K562 (cell line): ENCODE data around the gene LMCD1. TPM values are rescaled to one million over a fixed set of nuclear protein-coding genes. Genes with fewer than 3 reads are reported as not detected.

Experiments
- ARID2 ChIP-seq: fragments of 450-650 bp; IDR thresholded peaks from 2 replicates; pipeline ENCODE4 v1.6.1; 2017; ENCODE audit warnings: antibody characterized with exemption, mild to moderate bottlenecking
- ASH1L ChIP-seq: fragments of 450-650 bp; IDR thresholded peaks from 2 replicates; pipeline ENCODE4 v1.6.1; 2018; ENCODE audit warnings: borderline replicate concordance, mild to moderate bottlenecking, low read depth; ENCODE audit not compliant: partially characterized antibody
- BRD9 ChIP-seq: fragments of 450-650 bp; IDR thresholded peaks from 2 replicates; pipeline ENCODE4 v1.6.1; 2018; ENCODE audit warnings: low read depth; ENCODE audit not compliant: partially characterized antibody
- CBX5 ChIP-seq: IDR thresholded peaks from 2 replicates; pipeline ENCODE4 v1.6.1; 2014; ENCODE audit warnings: low read depth, borderline replicate concordance
- CHD2 ChIP-seq: IDR thresholded peaks from 2 replicates; pipeline ENCODE4 v1.6.1; 2011; ENCODE audit warnings: low read depth, low read length
- CREM ChIP-seq: IDR thresholded peaks from 2 replicates; pipeline ENCODE4 v1.6.1; 2014; ENCODE audit warnings: antibody characterized with exemption, low read depth
- ELF2 ChIP-seq: fragments of 250-450 bp; sonication (Bioruptor Pico); IDR thresholded peaks from 2 replicates; pipeline ENCODE4 v1.5.0; 2021; ENCODE audit warnings: mild to moderate bottlenecking
- GATA2 ChIP-seq: sonication (generic); formaldehyde crosslinking; IDR thresholded peaks from 2 replicates; pipeline ENCODE4 v1.4.0; 2020; ENCODE audit warnings: mild to moderate bottlenecking, missing genetic modification reagents
- HES1 ChIP-seq: fragments of 450-650 bp; IDR thresholded peaks from 2 replicates; pipeline ENCODE4 v1.6.1; 2016; ENCODE audit warnings: low read depth, mild to moderate bottlenecking, moderate library complexity
- HLTF ChIP-seq: fragments of 450-650 bp; IDR thresholded peaks from 2 replicates; pipeline ENCODE4 v1.6.1; 2016
- HNRNPUL1 ChIP-seq: fragments of 200-400 bp; formaldehyde crosslinking; IDR thresholded peaks from 2 replicates; pipeline ENCODE4 v1.6.1; 2017; ENCODE audit warnings: low read length
- PCBP1 ChIP-seq: fragments of 200-400 bp; formaldehyde crosslinking; IDR thresholded peaks from 2 replicates; pipeline ENCODE4 v1.6.1; 2018; ENCODE audit warnings: mild to moderate bottlenecking, low read depth, low read length; ENCODE audit not compliant: poor library complexity, severe bottlenecking
- POLR3A ChIP-seq: IDR thresholded peaks from 2 replicates; pipeline ENCODE4 v1.6.1; 2011; ENCODE audit warnings: borderline replicate concordance, mild to moderate bottlenecking, moderate library complexity; ENCODE audit not compliant: insufficient read length, insufficient read depth; ENCODE audit errors: extremely low read depth
- RBFOX2 ChIP-seq: fragments of 200-400 bp; formaldehyde crosslinking; IDR thresholded peaks from 2 replicates; pipeline ENCODE4 v1.6.1; 2017; ENCODE audit warnings: low read depth, mild to moderate bottlenecking, low read length, moderate library complexity
- RUNX1 ChIP-seq: sonication (generic); IDR thresholded peaks from 2 replicates; pipeline ENCODE4 v1.6.1; 2016; ENCODE audit warnings: antibody characterized with exemption, low read depth
- ZNF23 ChIP-seq: fragments of 250-450 bp; sonication (Bioruptor Pico); IDR thresholded peaks from 2 replicates; pipeline ENCODE4 v1.4.0; 2020; ENCODE audit warnings: mild to moderate bottlenecking
- ZNF253 ChIP-seq: fragments of 250-450 bp; sonication (Bioruptor Pico); conservative IDR thresholded peaks from 2 replicates; pipeline ENCODE4 v1.6.1; 2021; ENCODE audit warnings: mild to moderate bottlenecking
- ZNF407 ChIP-seq: fragments of 450-650 bp; IDR thresholded peaks from 2 replicates; pipeline ENCODE4 v1.6.1; 2016; ENCODE audit warnings: low read depth
- ZNF75A ChIP-seq: fragments of 450-650 bp; formaldehyde crosslinking; IDR thresholded peaks from 2 replicates; pipeline ENCODE4 v1.4.0; 2020; ENCODE audit warnings: mild to moderate bottlenecking
- polyA plus RNA-seq, 8 experiments: library from polyadenylated mRNA; depleted of rRNA in 4 of 8; stranded (reverse) in 5 of 8; unstranded in 3 of 8; fragments of >200 nt; fragmentation: Nextera tagmentation in 2 of 8; fragmentation: Illumina TruSeq in 1 of 8; extraction: Ambion mirVana in 2 of 8; extraction: Trizol in 1 of 8; gene quantifications; 2 replicates each; pipeline versions ENCODE4 v1.2.1 to v1.2.3, GENCODE V29; 2011 to 2014; ENCODE audit warnings: inconsistent platforms in 1 of 8, missing spikeins in 1 of 8
- total RNA-seq, 7 experiments: library from RNA; depleted of rRNA in 6 of 7; stranded (reverse); fragments of >200 nt in 6 of 7; fragmentation: Illumina TruSeq in 2 of 7; extraction: Trizol in 2 of 7; gene quantifications; 2 replicates each; pipeline versions ENCODE4 v1.2.1 to v1.2.3, GENCODE V29; 2011 to 2021; ENCODE audit warnings: low replicate concordance in 1 of 7

Gene LMCD1
- total and polyA plus RNA-seq, 9 of the 15 experiments (the other 6 are each of a cell fraction or from before 2014, with no cell fraction given): 0.60 TPM; not detected in 8

GRCh38 chr3:8622873-8623691 is 121.5 kb downstream of the LMCD1 start (continued):
- TF ChIP-seq ZNF407 (no peak), CREM (0 out of 2 replicates have a peak, but pooled peaks have one; percentile 7), ASH1L (no peak), ZNF75A (CRISPR knock-in tag) (no peak), BRD9 (no peak), POLR3A (no peak), RBFOX2 (no peak), GATA2 (CRISPR knock-in tag) (no peak), HNRNPUL1 (no peak), HES1 (no peak), RUNX1 (no peak), ELF2 (CRISPR knock-in tag) (no peak), ZNF253 (CRISPR knock-in tag) (no peak), ARID2 (0 out of 2 replicates have a peak, but pooled peaks have one; percentile 34), PCBP1 (no peak), CBX5 (no peak), HLTF (no peak), CHD2 (no peak), ZNF23 (CRISPR knock-in tag) (no peak)
